Measurements from ENCODE around the gene NR1H2. TPM values are rescaled to one million over a fixed set of nuclear protein-coding genes. Genes with fewer than 3 reads are reported as not detected.
"Not testable (repeated sequence)": the region's sequence is repeated elsewhere in the genome, so short reads cannot be mapped to it uniquely, and the experiment has no call there.

The NR1H2 gene
- total RNA-seq, 1 experiment from 2014 or later: 98.3 TPM

GRCh38 chr19:50377517-50377916, 1.3 kb downstream of the NR1H2 start:
- DNase-seq (ENCODE audit: low read depth): no peak

GRCh38 chr19:50378169-50378862, 2.1 kb downstream of the NR1H2 start:
- no peak for DNase-seq (ENCODE audit: low read depth)

- no peak for DNase-seq (ENCODE audit: low read depth)
Measured at GRCh38 chr19:50378863-50379236, 2.6 kb downstream of the NR1H2 start.

- DNase-seq (ENCODE audit: low read depth): no peak
Measured at GRCh38 chr19:50379602-50380001, 3.3 kb downstream of the NR1H2 start.

GRCh38 chr19:50380137-50380536, 3.9 kb downstream of the NR1H2 start:
- DNase-seq (ENCODE audit: low read depth): no peak

GRCh38 chr19:50380751-50381151, 4.5 kb downstream of the NR1H2 start:
- no peak for DNase-seq (ENCODE audit: low read depth)

- no peak for DNase-seq (ENCODE audit: low read depth)
Measured at GRCh38 chr19:50381881-50382729, 5.8 kb downstream of the NR1H2 start.

- DNase-seq (ENCODE audit: low read depth): no peak
Measured at GRCh38 chr19:50383001-50383851, 7.0 kb downstream of the NR1H2 start.

GRCh38 chr19:50383852-50384684, 7.8 kb downstream of the NR1H2 start, which contains the start of gene POLD1:
TSS of gene POLD1 (plus strand) at chr19:50384347. CDS start at chr19:50398852, 14,505 bp downstream.
- peak; percentile 96 for DNase-seq (ENCODE audit: low read depth)

- peak; percentile 39 for DNase-seq (ENCODE audit: low read depth)
Measured at GRCh38 chr19:50384685-50385535, 8.7 kb downstream of the NR1H2 start.

GRCh38 chr19:50387176-50387867, 11.1 kb downstream of the NR1H2 start:
- DNase-seq (ENCODE audit: low read depth): no peak

- no peak for DNase-seq (ENCODE audit: low read depth)
Measured at GRCh38 chr19:50387868-50388245, 11.6 kb downstream of the NR1H2 start.

- DNase-seq (ENCODE audit: low read depth): not testable (repeated sequence)
Measured at GRCh38 chr19:50390295-50390694, 14.0 kb downstream of the NR1H2 start.

GRCh38 chr19:50390952-50391351, 14.7 kb downstream of the NR1H2 start:
- DNase-seq (ENCODE audit: low read depth): not testable (repeated sequence)

- no peak for DNase-seq (ENCODE audit: low read depth)
Measured at GRCh38 chr19:50392759-50393158, 16.5 kb downstream of the NR1H2 start.

- DNase-seq (ENCODE audit: low read depth): no peak
Measured at GRCh38 chr19:50393589-50393988, 17.3 kb downstream of the NR1H2 start.

- DNase-seq (ENCODE audit: low read depth): no peak
Measured at GRCh38 chr19:50394017-50394416, 17.8 kb downstream of the NR1H2 start.

- no peak for DNase-seq (ENCODE audit: low read depth)
Measured at GRCh38 chr19:50398675-50399367, 22.6 kb downstream of the NR1H2 start.

GRCh38 chr19:50399368-50399745, 23.1 kb downstream of the NR1H2 start:
- no peak for DNase-seq (ENCODE audit: low read depth)
